HG03039 (cell line): Measurements from ENCODE around the gene STX18.

ENCODE experiments used
- ATAC-seq: cut with Tn5 transposase; IDR thresholded peaks from one replicate; pipeline ENCODE4 v1.9.1; 2021; ENCODE audit warnings: mild to moderate bottlenecking, moderate library complexity; ENCODE audit not compliant: unreplicated experiment

Gene STX18

DNA sequence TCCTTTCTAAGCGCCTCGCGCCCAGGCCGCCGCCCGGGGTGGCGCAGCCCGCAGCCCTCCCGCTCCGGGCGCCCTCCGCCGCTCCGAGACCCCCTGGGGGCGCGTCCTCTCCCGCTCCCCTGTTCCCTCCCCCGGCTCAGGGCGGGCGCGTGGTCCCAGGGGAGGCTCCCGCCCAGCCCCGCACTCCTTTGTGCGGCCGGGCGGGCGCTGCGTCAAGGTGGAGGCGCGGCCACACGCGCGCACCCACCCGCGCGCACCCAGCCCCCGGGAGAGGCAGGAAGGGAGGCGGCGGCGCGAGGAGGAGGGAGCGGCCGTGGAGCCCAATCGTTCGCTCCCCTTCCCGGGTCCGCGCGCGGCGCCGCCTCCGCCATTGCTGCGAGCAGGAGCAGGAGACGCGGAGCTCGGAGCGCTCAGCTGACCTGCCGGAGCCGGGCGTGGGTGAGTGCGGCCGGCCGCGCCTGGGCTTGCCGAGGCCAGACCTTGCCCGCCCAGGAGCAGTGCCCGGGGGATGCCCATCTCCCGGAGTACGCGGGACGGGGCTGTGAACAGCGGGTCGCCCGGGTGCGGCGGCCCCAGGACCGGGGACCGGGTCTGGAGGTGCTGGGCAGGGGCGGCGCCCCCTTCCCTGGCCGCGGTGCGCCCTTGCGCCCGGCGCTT lies 155.0 kb downstream of the STX18 start, which contains the start of gene NSG1:
TSS of gene NSG1 (plus strand) at position 367 of the 657 bp plus-strand sequence. CDS start 528 bp downstream, outside the sequence.
- no peak for ATAC-seq

GRCh38 chr4:4386296-4386735 lies 155.5 kb downstream of the STX18 start:
- ATAC-seq: no peak

- ATAC-seq: no peak
Measured at GRCh38 chr4:4385729-4386295, 156.0 kb downstream of the STX18 start.

DNA sequence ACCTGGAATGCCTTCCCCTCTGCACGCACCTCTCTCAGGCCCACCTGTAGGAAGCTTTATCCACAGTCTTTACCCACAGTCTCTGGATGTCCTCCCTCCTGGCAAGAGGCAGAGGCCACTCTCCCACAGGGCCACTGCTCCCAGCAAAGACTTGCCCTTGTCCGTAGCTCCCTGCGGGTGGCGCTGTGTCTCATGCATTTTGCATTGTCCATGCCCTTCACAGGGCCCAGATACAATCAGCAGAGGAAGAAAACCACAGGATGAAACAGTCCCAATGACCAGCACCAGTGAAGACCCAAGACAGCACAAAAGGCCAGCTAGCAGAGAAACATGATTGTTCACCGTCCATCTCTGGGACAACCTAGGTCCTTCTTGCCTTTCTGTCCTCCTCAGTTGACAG lies 157.0 kb downstream of the STX18 start:
- no peak for ATAC-seq

GRCh38 chr4:4383085-4383484 lies 158.8 kb downstream of the STX18 start:
- ATAC-seq: no peak

- ATAC-seq: no peak
Measured at GRCh38 chr4:4379540-4380087, 162.2 kb downstream of the STX18 start.

GRCh38 chr4:4377732-4378460 lies 164.0 kb downstream of the STX18 start:
- ATAC-seq: no peak

DNA sequence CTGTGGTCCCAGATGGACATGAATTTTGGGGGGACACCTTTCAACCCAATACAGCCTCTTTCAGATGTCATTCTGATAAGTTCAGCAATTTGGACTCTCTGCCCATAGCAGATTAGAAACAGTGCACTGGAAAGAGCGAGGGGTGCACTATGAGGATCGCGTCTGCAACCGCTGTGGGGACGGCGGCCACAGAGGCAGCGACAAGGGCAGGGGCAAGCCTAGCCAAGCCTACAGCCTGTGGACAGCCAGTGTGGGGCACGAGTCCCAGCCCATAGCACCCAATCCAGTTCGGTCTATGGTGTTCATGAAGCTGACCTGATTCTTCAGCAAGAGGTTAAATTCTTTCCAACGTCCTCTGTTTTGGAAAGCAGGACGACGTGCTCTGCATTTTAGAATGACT lies 164.7 kb downstream of the STX18 start:
- no peak for ATAC-seq

DNA sequence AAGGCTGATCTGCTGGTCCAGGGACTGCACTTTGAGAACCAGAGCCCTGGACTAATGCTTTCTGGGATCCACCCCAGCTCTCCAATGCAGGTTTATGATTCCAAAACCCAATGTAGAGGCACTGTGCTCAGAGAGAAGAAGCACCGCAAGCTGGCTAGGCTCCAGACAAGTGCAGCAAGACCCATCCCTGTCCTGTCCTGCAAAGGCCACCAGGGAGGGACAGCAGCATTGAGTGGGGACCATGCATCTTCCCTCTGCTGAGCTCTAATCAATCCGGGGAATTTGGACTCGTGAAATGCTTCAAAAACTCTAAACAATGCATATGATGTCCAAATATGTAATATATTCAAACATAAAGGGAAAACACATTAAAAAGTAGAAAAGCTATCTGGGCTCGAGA lies 165.8 kb downstream of the STX18 start:
- ATAC-seq: no peak

- no peak for ATAC-seq
Measured at GRCh38 chr4:4374388-4375098, 167.3 kb downstream of the STX18 start.
